ENCODE data around the gene INPP1. TPM values are rescaled to one million over a fixed set of nuclear protein-coding genes. Genes with fewer than 3 reads are reported as not detected.
"Not testable (repeated sequence)": the region's sequence is repeated elsewhere in the genome, so short reads cannot be mapped to it uniquely, and the experiment has no call there.

The INPP1 gene
- total RNA-seq, 2 donors from 2014 or later, result 9.2 to 24.1 TPM

DNA sequence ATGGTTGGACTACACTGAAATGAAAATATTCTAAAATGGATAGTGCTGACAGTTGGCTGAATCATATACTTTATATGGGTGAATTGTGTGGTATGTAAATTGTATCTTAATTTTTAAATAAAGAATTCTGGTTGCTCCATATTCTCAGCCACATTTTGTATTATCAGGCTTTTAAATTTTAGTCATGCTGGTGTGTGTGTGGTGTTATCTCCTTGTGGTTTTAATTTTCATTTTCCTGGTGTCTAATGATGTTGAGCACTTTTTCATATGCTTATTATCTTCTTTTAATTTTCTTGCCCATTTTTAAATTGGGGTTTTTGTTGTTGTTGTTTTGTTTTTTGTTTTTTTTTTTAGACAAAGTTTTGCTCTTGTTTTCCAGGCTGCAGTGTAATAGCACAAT, 20.0 kb upstream of the INPP1 start:
- no peak for ATAC-seq
- H3K9me3 Mint-ChIP-seq, result peaks cover 2 to 4% of the 10 kb centered on the region in 2 donors
- no peak overlapping the region for H3K27ac Mint-ChIP-seq
- DNase-seq (ENCODE audit: low spot score in 2 of 2), result no peak
- H3K36me3 Mint-ChIP-seq, result peaks cover 15 to 17% of the 10 kb centered on the region in 2 donors

DNA sequence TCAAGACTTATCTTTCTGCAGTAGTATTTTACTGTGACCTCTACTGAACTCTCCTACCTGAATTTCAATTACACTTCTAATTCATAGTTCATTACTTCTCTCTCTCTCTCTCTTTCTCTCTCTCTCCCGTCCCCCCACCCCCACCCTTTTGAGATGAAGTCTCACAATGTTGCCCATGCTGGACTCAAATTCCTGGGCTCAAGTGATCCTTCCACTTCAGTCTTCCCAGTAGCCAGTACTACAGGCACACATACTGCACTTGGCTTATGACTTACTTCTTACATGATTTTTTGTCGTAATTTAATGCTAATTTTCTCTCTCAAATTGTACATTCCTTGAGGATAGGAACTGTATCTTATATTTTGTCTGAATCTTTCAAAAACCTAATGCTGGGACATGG, 17.8 kb upstream of the INPP1 start:
- Mint-ChIP-seq H3K36me3 (peaks cover 1% of the 10 kb centered on the region in 2 donors), H3K27ac (no peak overlapping the region), H3K9me3 (peaks cover 0 to 4% of the 10 kb centered on the region in 2 donors)
- ATAC-seq (no peak), DNase-seq (ENCODE audit: low spot score in 2 of 2) (no peak)

DNA sequence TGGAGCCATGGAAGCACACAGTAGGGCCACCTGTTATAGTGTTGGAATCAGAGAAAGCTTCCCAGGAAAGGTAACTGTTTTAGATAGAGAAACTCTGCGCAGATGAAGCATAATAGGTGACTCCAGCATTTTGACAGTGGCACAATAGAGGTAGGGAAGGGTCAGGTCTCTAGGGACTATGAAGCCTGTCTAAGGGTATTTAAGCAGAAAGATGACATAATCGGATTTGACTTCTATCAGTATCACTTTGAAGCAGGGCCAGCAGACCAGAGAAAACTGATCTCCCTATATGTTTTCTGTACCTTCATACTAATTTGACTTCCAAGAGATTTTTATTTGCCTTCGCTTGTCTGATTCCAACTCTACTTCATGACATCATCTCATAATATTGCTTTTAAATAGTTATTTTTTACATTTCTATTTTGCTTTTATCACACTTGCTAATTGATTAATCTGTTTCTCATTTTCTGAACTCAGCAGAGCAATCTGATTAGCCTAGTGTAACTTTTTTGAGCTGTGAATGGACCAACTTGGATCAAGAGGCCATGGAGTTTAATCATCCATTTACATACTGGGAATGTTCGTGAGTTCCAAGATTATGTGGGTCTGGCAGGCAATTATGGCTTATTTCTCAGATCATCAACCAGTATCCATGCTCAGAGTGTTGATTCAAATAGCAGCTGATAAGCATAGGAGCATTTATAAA, 15.4 kb upstream of the INPP1 start:
- DNase-seq (ENCODE audit: low spot score in 2 of 2) (no peak), ATAC-seq (no peak)
- H3K9me3 Mint-ChIP-seq, result no peaks in the 10 kb centered on the region
- H3K36me3 Mint-ChIP-seq, result no peaks in the 10 kb centered on the region
- no peak overlapping the region for H3K27ac Mint-ChIP-seq

DNA sequence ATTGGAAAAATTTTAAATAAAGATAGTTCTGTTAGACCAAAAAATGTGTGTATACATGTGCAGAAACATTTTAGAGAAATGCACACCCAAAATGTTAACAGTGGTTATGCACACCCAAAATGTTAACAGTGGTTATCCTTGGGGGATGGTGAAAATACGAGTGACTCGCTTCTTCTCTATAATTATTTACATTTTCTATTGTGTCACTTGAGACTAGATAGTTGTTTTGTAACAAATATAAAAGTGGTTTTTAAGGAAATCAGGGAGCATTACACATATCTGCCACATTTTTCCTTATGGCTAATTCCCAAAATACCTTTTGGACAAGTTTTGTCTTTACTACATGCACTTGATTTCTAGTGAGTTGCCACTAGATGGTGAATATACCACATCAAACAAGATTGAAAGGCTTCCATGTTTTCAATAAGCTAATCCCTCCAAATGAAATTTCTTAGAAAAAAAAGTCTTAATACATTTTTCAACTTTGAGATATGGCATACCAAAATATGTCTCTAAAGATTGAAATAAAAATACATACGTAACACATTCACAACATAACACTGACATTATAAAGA, 14.7 kb upstream of the INPP1 start:
- Mint-ChIP-seq H3K36me3 (no peaks in the 10 kb centered on the region), H3K9me3 (no peaks in the 10 kb centered on the region), H3K27ac (no peak overlapping the region)
- DNase-seq (ENCODE audit: low spot score in 2 of 2) (no peak), ATAC-seq (no peak)

DNA sequence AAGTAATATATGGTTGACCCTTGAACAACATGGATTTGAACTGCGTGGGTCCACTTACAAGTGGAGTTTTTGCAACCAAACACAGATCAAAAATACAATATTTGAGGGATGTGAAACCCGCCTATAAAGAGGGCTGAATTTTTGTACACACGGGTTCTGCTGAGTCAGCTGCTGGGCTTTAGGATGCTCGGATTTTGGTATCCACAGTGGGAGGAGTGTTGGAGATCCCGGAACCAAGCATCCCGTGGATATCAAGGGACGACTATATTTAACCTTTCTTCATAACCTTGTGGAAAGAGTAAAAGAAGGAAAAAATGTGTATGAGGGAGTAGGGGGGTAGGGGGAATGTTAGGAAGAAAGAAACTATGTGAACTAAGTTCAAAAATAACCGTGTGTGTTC, 10.0 kb upstream of the INPP1 start:
- Mint-ChIP-seq H3K9me3 (no peaks in the 10 kb centered on the region), H3K27ac (no peak overlapping the region), H3K36me3 (no peaks in the 10 kb centered on the region)
- no peak for ATAC-seq
- DNase-seq (ENCODE audit: low spot score in 2 of 2), result no peak

DNA sequence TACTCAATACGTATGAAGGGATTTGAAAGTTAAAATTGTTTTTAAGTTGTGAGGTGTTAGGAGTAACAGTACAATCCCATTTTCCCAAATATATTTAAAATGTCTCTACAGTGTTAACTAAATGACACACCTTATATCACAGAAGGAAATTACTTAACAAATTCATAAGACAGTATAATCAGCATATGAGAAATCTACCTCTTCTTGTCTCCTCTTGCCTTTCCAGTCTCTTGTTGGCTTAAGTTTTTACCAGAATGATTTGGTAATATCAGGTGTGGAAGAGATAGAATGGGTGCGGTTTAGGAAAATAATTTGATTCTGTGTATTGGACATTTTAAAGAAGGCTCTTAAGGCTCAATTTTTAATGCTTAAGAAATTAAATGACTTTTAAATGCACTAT, 9.5 kb upstream of the INPP1 start:
- ATAC-seq, result no peak
- Mint-ChIP-seq H3K9me3 (no peaks in the 10 kb centered on the region), H3K36me3 (no peaks in the 10 kb centered on the region), H3K27ac (no peak overlapping the region)
- no peak for DNase-seq (ENCODE audit: low spot score in 2 of 2)

DNA sequence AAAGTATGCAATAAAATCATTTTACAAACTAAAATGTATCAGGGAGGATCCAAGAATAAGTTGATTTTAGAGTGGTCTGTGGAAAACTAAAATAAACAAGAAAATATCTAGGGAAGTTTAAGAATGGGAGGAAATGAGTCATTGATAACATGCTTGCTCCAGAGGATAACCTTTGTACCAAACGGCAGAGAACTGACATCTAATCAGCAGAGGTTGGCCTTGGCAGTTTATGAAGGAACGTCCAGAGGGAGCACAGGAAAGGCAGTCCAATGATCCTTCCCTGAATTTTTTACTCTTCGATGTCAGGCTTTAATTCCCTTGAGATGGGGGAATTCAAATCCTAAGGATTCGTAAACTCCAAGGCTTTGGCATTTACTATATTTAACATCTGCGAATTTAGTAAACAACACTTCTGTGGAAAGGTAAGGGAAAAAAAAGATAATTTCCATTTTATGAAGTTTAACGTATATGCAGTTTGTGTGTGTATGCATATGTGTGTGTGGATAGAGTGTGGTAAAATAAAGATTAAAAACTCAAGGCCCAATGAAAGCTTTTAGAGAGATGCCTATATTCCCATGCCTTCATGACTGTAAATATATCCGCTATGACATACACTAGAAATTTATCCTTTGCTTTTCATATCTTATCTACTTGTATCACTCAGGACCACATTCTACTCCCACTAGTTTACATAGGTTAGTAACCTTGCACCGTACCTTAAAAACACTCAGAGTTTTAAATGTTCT, 8.7 kb upstream of the INPP1 start:
- ATAC-seq, result no peak
- Mint-ChIP-seq H3K27ac (no peak overlapping the region), H3K36me3 (no peaks in the 10 kb centered on the region), H3K9me3 (no peaks in the 10 kb centered on the region)
- no peak for DNase-seq (ENCODE audit: low spot score in 2 of 2)

DNA sequence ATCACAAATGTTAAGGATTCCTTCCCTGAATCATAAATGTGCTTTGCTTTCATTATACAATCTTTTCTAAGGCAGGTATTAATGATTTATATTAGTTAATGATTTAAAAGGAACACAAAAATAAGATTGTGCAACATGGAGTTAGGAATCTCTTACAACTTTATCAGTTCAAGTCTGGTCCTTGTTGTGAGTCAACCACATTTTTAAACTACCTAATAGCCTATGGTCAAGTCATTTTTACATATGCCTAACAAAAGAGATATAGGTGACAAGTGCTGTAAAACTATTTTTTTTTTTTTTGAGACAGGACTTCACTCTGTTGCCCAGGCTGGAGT, 8.2 kb upstream of the INPP1 start:
- no peak for ATAC-seq
- no peaks in the 10 kb centered on the region for H3K9me3 Mint-ChIP-seq
- H3K36me3 Mint-ChIP-seq, result no peaks in the 10 kb centered on the region
- no peak overlapping the region for H3K27ac Mint-ChIP-seq
- DNase-seq (ENCODE audit: low spot score in 2 of 2), result no peak

DNA sequence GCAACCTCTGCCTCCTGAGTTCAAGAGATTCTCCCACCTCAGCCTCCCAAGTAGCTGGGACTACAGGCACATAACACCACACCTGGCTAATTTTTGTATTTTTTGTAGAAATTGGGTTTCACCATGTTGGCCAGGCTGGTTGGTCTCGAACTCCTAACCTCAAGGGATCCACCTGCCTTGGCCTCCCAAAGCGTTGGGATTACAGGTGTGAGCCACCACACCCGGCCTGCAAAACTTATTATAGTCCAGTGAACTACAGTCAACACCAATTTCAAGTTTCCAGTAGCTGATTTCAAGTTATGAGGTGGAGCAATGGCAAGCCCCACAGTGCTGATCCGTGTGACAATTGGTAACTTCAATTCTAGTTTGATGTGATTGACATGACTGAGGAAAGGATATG, 7.8 kb upstream of the INPP1 start:
- H3K9me3 Mint-ChIP-seq; DNase-seq (ENCODE audit: low spot score in 2 of 2); ATAC-seq; H3K36me3 Mint-ChIP-seq; H3K27ac Mint-ChIP-seq: not testable (repeated sequence)

DNA sequence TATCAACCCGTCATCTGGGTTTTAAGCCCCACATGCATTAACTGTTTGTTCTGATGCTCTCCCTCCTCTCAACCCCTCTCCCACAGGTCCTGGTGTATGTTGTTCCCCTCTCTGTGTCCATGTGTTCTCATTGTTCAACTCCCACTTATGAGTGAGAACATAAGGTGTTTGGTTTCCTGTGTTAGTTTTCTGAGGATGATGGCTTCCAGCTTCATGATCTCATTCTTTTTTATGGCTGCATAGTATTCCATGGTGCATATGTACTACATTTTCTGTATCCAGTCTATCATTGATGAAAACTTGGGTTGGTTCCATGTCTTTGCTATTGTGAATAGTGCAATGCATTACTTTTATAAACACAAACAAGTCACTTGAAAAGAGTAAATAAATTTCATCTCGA, 7.0 kb upstream of the INPP1 start:
- DNase-seq (ENCODE audit: low spot score in 2 of 2) (no peak), ATAC-seq (no peak)
- Mint-ChIP-seq H3K36me3 (no peaks in the 10 kb centered on the region), H3K27ac (no peak overlapping the region), H3K9me3 (no peaks in the 10 kb centered on the region)

DNA sequence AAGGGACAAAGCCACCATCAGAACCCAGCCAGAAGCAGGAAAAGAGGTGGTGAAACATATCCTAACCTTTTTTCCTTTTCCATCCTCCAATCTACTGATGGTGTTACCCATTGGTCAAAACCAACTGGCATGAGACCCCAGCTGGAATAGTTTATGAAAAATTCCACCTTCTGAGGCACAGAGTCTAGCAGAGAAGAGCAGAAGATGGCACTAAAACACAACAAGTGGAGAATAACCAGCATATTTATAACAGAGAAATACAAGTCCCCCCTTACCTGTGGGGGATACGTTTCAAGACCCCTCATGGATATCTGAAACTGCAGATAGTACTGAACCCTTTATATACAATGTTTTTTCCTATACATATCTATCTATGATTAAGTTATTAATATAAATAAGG, 4.9 kb upstream of the INPP1 start:
- DNase-seq (ENCODE audit: low spot score in 2 of 2) (no peak), ATAC-seq (no peak)
- H3K9me3 Mint-ChIP-seq, result no peaks in the 10 kb centered on the region
- H3K27ac Mint-ChIP-seq, result no peak overlapping the region
- H3K36me3 Mint-ChIP-seq, result no peaks in the 10 kb centered on the region

DNA sequence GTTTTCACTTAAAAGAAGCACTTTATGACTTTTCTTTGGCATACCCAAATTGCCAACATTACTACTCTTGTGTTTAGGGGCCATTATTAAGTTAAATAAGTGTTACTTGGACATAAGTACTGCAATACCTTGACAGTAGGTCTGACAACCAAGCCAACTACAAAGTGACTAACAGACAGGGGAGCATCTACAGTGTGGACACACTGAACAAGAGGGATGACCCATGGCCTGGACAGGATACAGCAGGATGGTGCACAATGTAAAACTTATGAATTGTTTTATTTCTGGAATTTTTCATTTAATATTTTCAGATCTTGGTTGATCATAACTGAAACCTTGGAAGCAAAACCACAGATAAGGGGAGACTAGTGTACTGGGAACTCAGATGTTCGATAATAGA, 4.0 kb upstream of the INPP1 start:
- no peak for DNase-seq (ENCODE audit: low spot score in 2 of 2)
- H3K9me3 Mint-ChIP-seq, result no peaks in the 10 kb centered on the region
- H3K27ac Mint-ChIP-seq, result no peak overlapping the region
- no peak for ATAC-seq
- peaks cover 0 to 3% of the 10 kb centered on the region in 2 donors for H3K36me3 Mint-ChIP-seq

DNA sequence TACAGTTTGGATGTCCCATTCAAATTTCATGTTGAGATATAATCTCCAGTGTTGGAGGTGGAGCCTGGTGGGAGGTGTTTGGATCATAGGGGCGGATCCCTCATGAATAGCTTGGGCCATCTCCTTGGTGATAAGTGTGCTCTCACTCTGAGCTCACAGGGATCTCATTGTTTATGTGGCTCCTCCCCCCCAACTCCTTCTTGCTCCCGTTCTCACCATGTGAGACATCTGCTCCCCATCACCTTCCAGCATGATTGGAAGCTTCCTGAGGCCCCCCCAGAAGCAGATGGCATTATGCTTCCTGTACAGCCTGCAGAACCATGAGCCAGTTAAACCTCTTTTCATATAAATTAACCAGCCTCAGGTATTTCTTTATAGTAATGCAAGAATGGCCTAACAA, 3.0 kb upstream of the INPP1 start:
- H3K27ac Mint-ChIP-seq, result no peak overlapping the region
- no peak for ATAC-seq
- peaks cover 0 to 6% of the 10 kb centered on the region in 2 donors for H3K36me3 Mint-ChIP-seq
- DNase-seq (ENCODE audit: low spot score in 2 of 2), result no peak
- H3K9me3 Mint-ChIP-seq, result no peaks in the 10 kb centered on the region

DNA sequence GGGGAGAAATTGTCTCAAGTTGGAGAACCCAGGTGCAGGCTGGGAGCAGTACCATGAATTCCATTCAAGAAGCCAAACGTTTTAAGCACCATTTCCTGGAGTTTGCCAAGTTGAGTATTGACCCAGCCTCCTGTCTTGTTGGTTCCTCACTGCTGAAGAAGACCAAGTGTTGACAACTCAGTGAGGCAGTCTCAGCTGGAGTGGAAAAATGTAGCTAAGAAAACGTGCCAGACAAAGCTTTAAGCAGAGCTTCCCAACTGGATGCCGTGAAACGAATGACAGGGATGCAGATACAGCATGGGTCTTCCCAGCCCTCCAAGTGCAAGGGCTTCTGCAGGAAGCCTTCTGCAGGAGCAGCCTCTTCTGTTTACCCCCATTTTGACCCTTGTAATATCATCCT, 778 bp upstream of the INPP1 start:
- DNase-seq (ENCODE audit: low spot score in 2 of 2) (no peak), ATAC-seq (no peak)
- H3K9me3 Mint-ChIP-seq, result no peaks in the 10 kb centered on the region
- peaks cover 0 to 6% of the 10 kb centered on the region in 2 donors for H3K36me3 Mint-ChIP-seq
- H3K27ac Mint-ChIP-seq, result no peak overlapping the region

DNA sequence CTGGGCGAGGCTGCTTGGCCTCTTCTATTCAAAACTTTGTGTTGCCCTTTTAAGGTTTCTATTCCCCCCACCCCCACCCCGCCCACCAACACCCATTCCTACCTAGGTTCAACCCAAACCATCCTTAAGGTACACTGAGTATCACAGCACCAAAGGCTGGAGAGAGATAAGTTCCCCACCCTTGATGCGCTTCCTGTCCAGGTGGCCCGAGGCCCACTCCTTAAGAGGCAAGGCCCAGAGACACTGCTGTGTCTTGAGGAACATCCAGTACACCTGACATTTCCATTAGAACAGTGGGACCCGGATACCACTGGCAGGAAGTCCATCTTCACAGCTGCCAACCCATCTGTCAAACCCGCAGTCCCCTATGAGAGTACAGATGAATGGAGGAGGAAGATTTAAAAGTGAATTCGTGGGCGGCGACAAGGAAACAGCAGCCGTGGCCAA, 277 bp upstream of the INPP1 start:
- Mint-ChIP-seq H3K36me3 (peaks cover 0 to 6% of the 10 kb centered on the region in 2 donors), H3K9me3 (no peaks in the 10 kb centered on the region), H3K27ac (peak overlapping the region in 1 of 2 donors; percentile 80)
- ATAC-seq (no peak), DNase-seq (ENCODE audit: low spot score in 2 of 2) (no peak)

DNA sequence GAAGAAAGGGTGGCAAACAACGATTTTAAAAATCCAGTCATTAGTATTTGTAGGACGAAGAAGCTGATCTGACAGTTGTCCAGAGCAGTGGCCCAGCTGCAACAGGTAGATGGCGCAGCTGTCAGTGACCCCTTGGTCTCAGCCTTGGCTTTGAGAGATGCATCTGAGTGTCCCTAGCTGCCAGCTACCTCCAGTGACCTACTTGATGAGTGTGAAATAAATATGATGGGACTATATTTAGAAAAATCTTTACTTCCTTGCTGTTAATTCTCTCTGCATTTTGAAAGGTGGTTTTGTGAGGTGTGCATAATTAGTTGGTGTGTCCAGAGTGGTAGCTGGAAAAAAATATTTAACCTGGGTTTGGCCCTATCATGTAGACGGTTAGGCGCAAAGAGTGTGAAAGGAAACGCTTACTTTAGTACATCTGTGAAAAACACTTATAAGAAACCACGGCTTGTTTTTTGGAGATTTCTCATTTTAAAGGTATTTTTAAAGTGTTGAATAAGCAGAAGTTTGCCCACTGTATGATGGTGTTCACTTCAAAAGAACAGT, 963 bp downstream of the INPP1 start:
- peak overlapping the region in 1 of 2 donors; percentile 80 for H3K27ac Mint-ChIP-seq
- peaks cover 0 to 6% of the 10 kb centered on the region in 2 donors for H3K36me3 Mint-ChIP-seq
- ATAC-seq (peak; percentile 58 to 66), DNase-seq (ENCODE audit: low spot score in 2 of 2) (peak in 1 of 2 donors; percentile 61)
- no peaks in the 10 kb centered on the region for H3K9me3 Mint-ChIP-seq

DNA sequence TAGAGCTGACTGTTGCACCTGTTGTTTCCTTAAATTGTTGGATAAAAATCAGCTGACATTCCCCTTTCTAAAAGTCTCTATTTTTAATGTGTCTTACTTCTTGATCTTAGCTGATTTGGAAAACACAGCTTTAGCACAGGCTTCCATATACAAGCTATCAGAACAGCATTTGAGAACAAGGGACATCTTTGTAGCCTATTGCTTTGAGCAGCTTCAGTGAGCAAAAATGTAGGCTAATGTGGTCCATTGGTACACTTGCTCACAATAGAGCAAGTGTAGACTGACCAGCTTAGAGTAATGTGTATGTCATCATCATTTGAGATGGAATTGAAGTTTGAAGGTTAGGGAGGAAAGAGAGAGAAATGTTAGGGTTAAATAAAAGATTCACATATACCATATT, 7.0 kb downstream of the INPP1 start:
- ATAC-seq (no peak), DNase-seq (ENCODE audit: low spot score in 2 of 2) (no peak)
- H3K9me3 Mint-ChIP-seq, result no peaks in the 10 kb centered on the region
- no peaks in the 10 kb centered on the region for H3K36me3 Mint-ChIP-seq
- no peak overlapping the region for H3K27ac Mint-ChIP-seq

Measured in activated naive CD4-positive, alpha-beta T cell treated with anti-CD3 and anti-CD28 coated beads, Interleukin-2, amount 50 U/mL, for 72 hours (primary cell).